IMR-90 (cell line): Measurements from ENCODE around the gene MYO7B. TPM values are rescaled to one million over a fixed set of nuclear protein-coding genes. Genes with fewer than 3 reads are reported as not detected.

Experiments used
- ATAC-seq: fragments of 200-7000 bp; cut with Tn5 transposase; 2 replicates; pipeline ENCODE4 v1.9.1; 2020; ENCODE audit warnings: low read depth, mild to moderate bottlenecking, moderate library complexity
- BruUV-seq: library from RNA; stranded (reverse); fragments of 400-500 nt; replicated peaks from 2 replicates; lab custom pipeline; 2021; lab: Mats Ljungman, UMichigan
- CTCF ChIA-PET: fragments of 300-600 bp; formaldehyde crosslinking; extraction: SDS; loops from one replicate; lab custom pipeline; 2021; ENCODE audit warnings: antibody characterized with exemption; lab: Yijun Ruan, JAX
- POLR2A ChIA-PET: fragments of 300-600 bp; sonication (Branson Sonifier 250); formaldehyde crosslinking; loops from one replicate; lab custom pipeline; 2022; ENCODE audit warnings: antibody characterized with exemption; ENCODE audit not compliant: unreplicated experiment; lab: Charles Lee
- DNase-seq: peaks from one replicate; pipeline ENCODE4 v3.0.0; 2013
- H2AFZ ChIP-seq: replicated peaks from 2 replicates; pipeline ENCODE3; 2013; ENCODE audit warnings: low read length, mild to moderate bottlenecking; ENCODE audit not compliant: poor library complexity
- H2AK5ac ChIP-seq: 2 replicates; pipeline ENCODE4 v1.6.1; 2013; ENCODE audit warnings: low read depth, low read length, inconsistent platforms
- H2AK9ac ChIP-seq: replicated peaks from 2 replicates; pipeline ENCODE3; 2013; ENCODE audit warnings: mild to moderate bottlenecking, low read depth, low read length, moderate library complexity; ENCODE audit not compliant: poor library complexity
- H2BK120ac ChIP-seq: 2 replicates; pipeline ENCODE4 v1.6.1; 2013; ENCODE audit warnings: low read depth, low read length, inconsistent platforms
- H2BK15ac ChIP-seq: 3 replicates; pipeline ENCODE4 v1.6.1; 2013; ENCODE audit warnings: low read depth, low read length, inconsistent platforms
- H2BK20ac ChIP-seq: 2 replicates; pipeline ENCODE4 v1.6.1; 2013; ENCODE audit warnings: low read depth, mild to moderate bottlenecking, inconsistent platforms, low read length, moderate library complexity
- H2BK5ac ChIP-seq: 2 replicates; pipeline ENCODE4 v1.6.1; 2013; ENCODE audit warnings: mild to moderate bottlenecking, low read depth, low read length, inconsistent platforms; ENCODE audit not compliant: poor library complexity, severe bottlenecking
- H3K14ac ChIP-seq: replicated peaks from 2 replicates; pipeline ENCODE4 v1.6.1; 2013; ENCODE audit warnings: low read depth, low read length, inconsistent platforms
- H3K18ac ChIP-seq: 2 replicates; pipeline ENCODE4 v1.6.1; 2013; ENCODE audit warnings: low read depth, low read length, control low read depth
- H3K23ac ChIP-seq: 2 replicates; pipeline ENCODE4 v1.6.1; 2013; ENCODE audit warnings: low read depth, low read length, inconsistent platforms
- H3K27ac ChIP-seq: 2 replicates; pipeline ENCODE4 v1.5.1; 2013; ENCODE audit warnings: mild to moderate bottlenecking, control low read depth, low read length; ENCODE audit not compliant: insufficient read depth
- H3K27me3 ChIP-seq: 2 replicates; pipeline ENCODE4 v1.6.1; 2013; ENCODE audit warnings: low read length; ENCODE audit not compliant: control insufficient read depth, insufficient read depth
- H3K36me3 ChIP-seq: 2 replicates; pipeline ENCODE4 v1.6.1; 2013; ENCODE audit warnings: low read length, mixed read lengths; ENCODE audit not compliant: control insufficient read depth, insufficient read depth
- H3K4ac ChIP-seq: 2 replicates; pipeline ENCODE4 v1.6.1; 2013; ENCODE audit warnings: low read depth, low read length, inconsistent platforms
- H3K4me1 ChIP-seq: 2 replicates; pipeline ENCODE4 v1.6.1; 2013; ENCODE audit warnings: low read length, mixed read lengths; ENCODE audit not compliant: control insufficient read depth, insufficient read depth
- H3K4me2 ChIP-seq: 2 replicates; pipeline ENCODE4 v1.6.1; 2013; ENCODE audit warnings: low read depth, mild to moderate bottlenecking, control low read depth, low read length, moderate library complexity
- H3K4me3 ChIP-seq: 2 replicates; pipeline ENCODE4 v1.5.1; 2013; ENCODE audit warnings: low read depth, mild to moderate bottlenecking, control low read depth, low read length, moderate library complexity; ENCODE audit not compliant: insufficient read depth
- H3K56ac ChIP-seq: 2 replicates; pipeline ENCODE4 v1.6.1; 2013; ENCODE audit warnings: low read length, inconsistent platforms; ENCODE audit not compliant: insufficient read depth; ENCODE audit errors: extremely low read depth
- H3K79me1 ChIP-seq, 2 experiments: 2 replicates each; pipeline ENCODE4 v1.6.1; 2013; ENCODE audit warnings: low read length in 2 of 2, inconsistent platforms in 1 of 2, low read depth in 1 of 2
- H3K9ac ChIP-seq: 2 replicates; pipeline ENCODE4 v1.6.1; 2013; ENCODE audit warnings: low read depth, low read length, control low read depth
- H3K9me1 ChIP-seq: 2 replicates; pipeline ENCODE4 v1.6.1; 2013; ENCODE audit warnings: low read length, inconsistent platforms; ENCODE audit not compliant: insufficient read depth
- H3K9me3 ChIP-seq: 2 replicates; pipeline ENCODE4 v1.6.1; 2013; ENCODE audit warnings: low read length; ENCODE audit not compliant: control insufficient read depth, insufficient read depth
- H4K20me1 ChIP-seq: 2 replicates; pipeline ENCODE4 v1.6.1; 2013; ENCODE audit warnings: low read length, inconsistent platforms; ENCODE audit not compliant: insufficient read depth
- H4K5ac ChIP-seq: 2 replicates; pipeline ENCODE4 v1.6.1; 2013; ENCODE audit warnings: mild to moderate bottlenecking, low read depth, low read length, control low read depth
- H4K8ac ChIP-seq, 2 experiments: 2 replicates each; pipeline ENCODE4 v1.6.1; 2013; ENCODE audit warnings: low read depth in 2 of 2, low read length in 2 of 2, control low read depth in 1 of 2, inconsistent platforms in 1 of 2
- H4K91ac ChIP-seq: 2 replicates; pipeline ENCODE4 v1.6.1; 2013; ENCODE audit warnings: low read depth, low read length, inconsistent platforms; ENCODE audit not compliant: insufficient read depth
- RCOR1 ChIP-seq: IDR thresholded peaks from 2 replicates; pipeline ENCODE4 v1.6.1; 2012; ENCODE audit warnings: mild to moderate bottlenecking, low read length, improper control_type of control experiment; ENCODE audit not compliant: insufficient replicate concordance
- WGBS, 2 experiments: methylation state at CpG; one replicate each; pipeline versions ENCODE4 v1.1.5 to v1.1.7; 2013; ENCODE audit warnings: missing lambda C conversion rate in 2 of 2; ENCODE audit not compliant: insufficient read length in 1 of 2; ENCODE audit errors: extremely low coverage in 2 of 2; 5-methylcytosine and 5-hydroxymethylcytosine counted together
- dilution Hi-C: fragments of 300-500 bp; cut with HindIII; formaldehyde crosslinking; loops from one replicate; pipeline ENCODE4 v1.14.3; 2018; ENCODE audit warnings: low sequenced_read_pairs; ENCODE audit not compliant: unreplicated experiment
- in situ Hi-C: fragments of 300-500 bp; cut with MboI; formaldehyde crosslinking; loops from 3 replicates; pipeline ENCODE4 v1.14.3; 2019; ENCODE audit warnings: low sequenced_read_pairs, inconsistent platforms, mixed read lengths
- intact Hi-C: fragments of 100-400 bp; cut with micrococcal nuclease; formaldehyde crosslinking; loops from 2 replicates; pipeline ENCODE4 v1.10.0; 2022
- polyA plus RNA-seq, 3 experiments: library from polyadenylated mRNA; depleted of rRNA; stranded (reverse); fragments of >200 nt; gene quantifications; 2 replicates each; pipeline ENCODE4 v1.2.3, GENCODE V29; 2012; ENCODE audit warnings: low replicate concordance in 1 of 3
- total RNA-seq: library from RNA; depleted of rRNA; stranded (reverse); fragments of >200 nt; gene quantifications from 2 replicates; pipeline ENCODE4 v1.2.3, GENCODE V29; 2012

Gene MYO7B
- total and polyA plus RNA-seq, 2 of the 4 experiments (the other 2 are of a cell fraction), result 0.18 to 0.46 TPM

GRCh38 chr2:127552336-127552735 lies 16.9 kb downstream of the MYO7B start:
- Histone ChIP-seq H4K5ac (no peak overlapping the region), H3K9ac (no peak overlapping the region), H3K9me3 (peaks cover 2% of the 10 kb centered on the region; the same call in 1 of the 2 replicates), H3K4me2 (no peak overlapping the region), H3K4me3 (no peak overlapping the region), H3K36me3 (no peaks in the 10 kb centered on the region), H3K18ac (no peak overlapping the region), H2BK15ac (no peak overlapping the region), H3K79me1 (no peaks in the 10 kb centered on the region), H2BK20ac (no peak overlapping the region), H3K23ac (no peak overlapping the region), H4K20me1 (no peaks in the 10 kb centered on the region), H3K27ac (no peak overlapping the region), H3K56ac (no peak overlapping the region), H2AK5ac (no peak overlapping the region), H3K4me1 (no peaks in the 10 kb centered on the region), H2AFZ (no peak overlapping the region), H2AK9ac (no peak overlapping the region), H4K8ac (no peak overlapping the region), H2BK120ac (no peak overlapping the region), H3K9me1 (peaks cover under 1% of the 10 kb centered on the region; the same call in 1 of the 2 replicates), H3K27me3 (peaks cover 39% of the 10 kb centered on the region), H4K91ac (no peak overlapping the region), H2BK5ac (no peak overlapping the region), H3K14ac (no peak overlapping the region), H3K4ac (no peak overlapping the region)
- 66% methylated on average over 4 of the region's 6 CpGs; no CpG with 5 or more reads in 1 of the 2 experiments for WGBS, 2 experiments
- intact Hi-C loops, result no loop called here
- ChIA-PET POLR2A (no interaction called here), CTCF (no interaction called here)
- no peak for TF ChIP-seq RCOR1
- in situ Hi-C loops, result no loop called here
- dilution Hi-C loops, result no loop called here
- no TSS peak for BruUV-seq
- ATAC-seq (no peak), DNase-seq (no peak)
